Keratinocyte (primary cell): Measurements from ENCODE around the gene ADARB2. TPM values are rescaled to one million over a fixed set of nuclear protein-coding genes. Genes with fewer than 3 reads are reported as not detected.

Experiments used
- DNase-seq: peaks from one replicate; pipeline ENCODE4 v3.0.0-alpha.2; 2011; ENCODE audit warnings: low read depth, missing footprints, low spot score
- FAIRE-seq: peaks from 2 replicates; lab custom pipeline; 2011; peaks lifted over from hg19 to GRCh38; lab: Jason Lieb, UNC
- H2AFZ ChIP-seq: 2 replicates; pipeline ENCODE4 v1.6.0; 2012; ENCODE audit warnings: low read length, control low read depth, inconsistent platforms; ENCODE audit not compliant: control insufficient read depth
- H3K27ac ChIP-seq: 2 replicates; pipeline ENCODE4 v1.5.1; 2011; ENCODE audit warnings: low read length; ENCODE audit not compliant: control insufficient read depth, insufficient read depth
- H3K27me3 ChIP-seq: 3 replicates; pipeline ENCODE4 v1.6.0; 2011; ENCODE audit warnings: low read length; ENCODE audit not compliant: control insufficient read depth, insufficient read depth; ENCODE audit errors: extremely low read depth
- H3K36me3 ChIP-seq, 2 experiments: 2 replicates in 1 of 2; 3 replicates in 1 of 2; pipeline ENCODE4 v1.5.1; 2011; ENCODE audit warnings: low read length in 2 of 2, mild to moderate bottlenecking in 1 of 2; ENCODE audit not compliant: control insufficient read depth in 2 of 2, insufficient read depth in 2 of 2; ENCODE audit errors: extremely low read depth in 1 of 2
- H3K4me1 ChIP-seq: 3 replicates; pipeline ENCODE4 v1.5.1; 2011; ENCODE audit warnings: low read length; ENCODE audit not compliant: control insufficient read depth, insufficient read depth; ENCODE audit errors: extremely low read depth
- H3K4me2 ChIP-seq: 3 replicates; pipeline ENCODE4 v1.6.0; 2011; ENCODE audit warnings: low read depth, low read length; ENCODE audit not compliant: control insufficient read depth, insufficient read depth; ENCODE audit errors: extremely low read depth
- H3K4me3 ChIP-seq, 3 experiments: fragments of 200-600 bp in 1 of 3; sonication (generic) in 1 of 3; 2 replicates in 2 of 3; 3 replicates in 1 of 3; pipeline ENCODE4 v1.5.1; 2011 to 2016; ENCODE audit warnings: low read length in 3 of 3, mild to moderate bottlenecking in 3 of 3, control low read depth in 2 of 3, inconsistent platforms in 1 of 3, low read depth in 1 of 3, mixed read lengths in 1 of 3, mixed run types in 1 of 3, moderate library complexity in 1 of 3; ENCODE audit not compliant: control insufficient read depth in 2 of 3, insufficient read depth in 2 of 3; ENCODE audit errors: extremely low read depth in 1 of 3
- H3K79me2 ChIP-seq: 2 replicates; pipeline ENCODE4 v1.6.0; 2012; ENCODE audit warnings: low read length; ENCODE audit not compliant: control insufficient read depth, insufficient read depth
- H3K9ac ChIP-seq: 3 replicates; pipeline ENCODE4 v1.6.0; 2011; ENCODE audit warnings: low read length; ENCODE audit not compliant: control insufficient read depth, insufficient read depth; ENCODE audit errors: extremely low read depth
- H3K9me1 ChIP-seq: 3 replicates; pipeline ENCODE4 v1.6.0; 2011; ENCODE audit warnings: low read length; ENCODE audit not compliant: control insufficient read depth, insufficient read depth; ENCODE audit errors: extremely low read depth
- H3K9me3 ChIP-seq: 2 replicates; pipeline ENCODE4 v1.5.1; 2012; ENCODE audit warnings: low read depth, low read length; ENCODE audit not compliant: control insufficient read depth
- H4K20me1 ChIP-seq: 3 replicates; pipeline ENCODE4 v1.6.0; 2011; ENCODE audit warnings: low read length; ENCODE audit not compliant: control insufficient read depth, insufficient read depth; ENCODE audit errors: extremely low read depth
- CTCF ChIP-seq, 3 experiments: IDR thresholded peaks in 1 of 3; conservative IDR thresholded peaks in 1 of 3; optimal IDR thresholded peaks in 1 of 3; 2 replicates in 2 of 3; 3 replicates in 1 of 3; pipeline versions ENCODE3 to v1.5.1; 2011; ENCODE audit warnings: low read length in 3 of 3, mild to moderate bottlenecking in 3 of 3, moderate library complexity in 2 of 3, control low read depth in 1 of 3, inconsistent platforms in 1 of 3; ENCODE audit not compliant: insufficient read depth in 2 of 3; ENCODE audit errors: extremely low read depth in 1 of 3
- EZH2 ChIP-seq: IDR thresholded peaks from one replicate; pipeline ENCODE4 v1.6.1; 2012; ENCODE audit warnings: inconsistent platforms, mild to moderate bottlenecking, low read length, moderate library complexity
- dilution Hi-C: fragments of 300-500 bp; cut with MboI; formaldehyde crosslinking; loops from one replicate; pipeline ENCODE4 v1.7.0; 2020; ENCODE audit warnings: low sequenced_read_pairs; ENCODE audit not compliant: extremely low pct_ligation_motif_present
- polyA plus RNA-seq, 5 experiments: library from polyadenylated mRNA; depleted of rRNA in 3 of 5; stranded (reverse) in 3 of 5; stranded (forward) in 1 of 5; unstranded in 1 of 5; fragments of >200 nt; gene quantifications; 1 replicate in 1 of 5; 2 replicates in 3 of 5; 3 replicates in 1 of 5; pipeline versions ENCODE4 v1.2.1 to v1.2.3, GENCODE V29; 2011 to 2012; ENCODE audit warnings: missing spikeins in 2 of 5, low read depth in 1 of 5, low replicate concordance in 1 of 5

ADARB2 gene
- polyA plus RNA-seq, 1 donor (not counting 4 experiments of a cell fraction or from before 2014, with no cell fraction given) = not detected

GRCh38 chr10:1240341-1240775, 497.0 kb downstream of the ADARB2 start:
- no peak for DNase-seq

DNA sequence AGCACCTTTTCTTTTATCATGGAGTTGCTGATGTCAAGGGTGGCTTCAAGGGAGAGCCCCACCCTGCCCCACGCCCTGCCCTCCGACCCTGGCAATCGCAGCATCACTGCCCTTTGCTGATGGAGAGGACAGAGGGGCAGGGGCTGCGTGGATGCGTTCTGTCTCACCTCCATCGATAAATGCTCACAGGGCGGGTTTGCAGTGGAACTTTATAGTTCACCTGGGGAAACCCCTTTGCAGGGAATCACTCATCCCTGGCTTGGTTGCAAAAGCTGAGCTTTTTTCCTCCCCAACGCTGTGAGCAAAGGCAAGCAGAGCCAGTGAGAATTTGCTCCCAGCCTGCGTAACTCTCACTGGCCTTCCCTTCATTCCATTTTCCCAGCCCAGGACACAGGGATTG, 504.3 kb downstream of the ADARB2 start:
- H3K9me3 ChIP-seq = no peaks in the 10 kb centered on the region
- H3K36me3 ChIP-seq = no peaks in the 10 kb centered on the region
- no peak overlapping the region for H3K9ac ChIP-seq
- FAIRE-seq (no peak), DNase-seq (no peak)
- no peaks in the 10 kb centered on the region for H3K4me1 ChIP-seq
- dilution Hi-C loops = no loop called here
- no peak overlapping the region for H3K27ac ChIP-seq
- no peaks in the 10 kb centered on the region for H4K20me1 ChIP-seq
- no peak overlapping the region for H3K4me2 ChIP-seq
- TF ChIP-seq EZH2 = no peak
- TF ChIP-seq CTCF (optimal IDR thresholded peaks at IDR 0.05 in 1 of 3, IDR thresholded peaks at IDR 0.05 in 1 of 3, conservative IDR thresholded peaks at IDR 0.05 in 1 of 3; ENCODE audit: extremely low read depth in 1 of 3, insufficient read depth in 2 of 3, low read length in 3 of 3) = no peak
- H3K79me2 ChIP-seq = no peaks in the 10 kb centered on the region
- H2AFZ ChIP-seq = no peak overlapping the region
- no peaks in the 10 kb centered on the region for H3K27me3 ChIP-seq
- H3K4me3 ChIP-seq = no peak overlapping the region
- H3K9me1 ChIP-seq = no peaks in the 10 kb centered on the region

More at GRCh38 chr10:1240341-1240775, 497.0 kb downstream of the ADARB2 start:
- TF ChIP-seq CTCF (optimal IDR thresholded peaks at IDR 0.05 in 1 of 3, IDR thresholded peaks at IDR 0.05 in 1 of 3, conservative IDR thresholded peaks at IDR 0.05 in 1 of 3; ENCODE audit: extremely low read depth in 1 of 3, insufficient read depth in 2 of 3, low read length in 3 of 3) (no peak), EZH2 (no peak)
- Histone ChIP-seq H4K20me1 (no peaks in the 10 kb centered on the region), H3K9me3 (peaks cover 2% of the 10 kb centered on the region), H3K4me3 (no peak overlapping the region), H3K27ac (no peak overlapping the region), H3K4me2 (no peak overlapping the region), H3K79me2 (no peaks in the 10 kb centered on the region), H2AFZ (no peak overlapping the region), H3K27me3 (no peaks in the 10 kb centered on the region), H3K9ac (no peak overlapping the region), H3K36me3 (no peaks in the 10 kb centered on the region), H3K4me1 (no peaks in the 10 kb centered on the region), H3K9me1 (no peaks in the 10 kb centered on the region)
- dilution Hi-C loops = no loop called here
- FAIRE-seq = no peak
